Measurements from ENCODE around the gene OR10A6.

Gene OR10A6

GRCh38 chr11:7910286-7910788 is 20.7 kb downstream of the OR10A6 start:
- no peak for DNase-seq (ENCODE audit: low read depth, low spot score)

- no peak for DNase-seq (ENCODE audit: low read depth, low spot score)
Measured at GRCh38 chr11:7909585-7910285, 21.3 kb downstream of the OR10A6 start.

- peak; percentile 23 for DNase-seq (ENCODE audit: low read depth, low spot score)
Measured at GRCh38 chr11:7907121-7907520, 23.9 kb downstream of the OR10A6 start.

GRCh38 chr11:7906481-7906880 is 24.6 kb downstream of the OR10A6 start:
- peak; percentile 7 for DNase-seq (ENCODE audit: low read depth, low spot score)

- peak; percentile 15 for DNase-seq (ENCODE audit: low read depth, low spot score)
Measured at GRCh38 chr11:7905961-7906429, 25.1 kb downstream of the OR10A6 start.

GRCh38 chr11:7905549-7905948 is 25.5 kb downstream of the OR10A6 start:
- no peak for DNase-seq (ENCODE audit: low read depth, low spot score)

GRCh38 chr11:7904917-7905316 is 26.2 kb downstream of the OR10A6 start:
- DNase-seq (ENCODE audit: low read depth, low spot score), result peak; percentile 32

GRCh38 chr11:7903940-7904339 is 27.1 kb downstream of the OR10A6 start:
- DNase-seq (ENCODE audit: low read depth, low spot score), result no peak

- DNase-seq (ENCODE audit: low read depth, low spot score), result no peak
Measured at GRCh38 chr11:7901319-7901854, 29.7 kb downstream of the OR10A6 start.

GRCh38 chr11:7900686-7901085 is 30.4 kb downstream of the OR10A6 start:
- DNase-seq (ENCODE audit: low read depth, low spot score), result no peak

- no peak for DNase-seq (ENCODE audit: low read depth, low spot score)
Measured at GRCh38 chr11:7899418-7899817, 31.6 kb downstream of the OR10A6 start.

GRCh38 chr11:7898666-7899283 is 32.3 kb downstream of the OR10A6 start:
- no peak for DNase-seq (ENCODE audit: low read depth, low spot score)

GRCh38 chr11:7896009-7896785 is 34.9 kb downstream of the OR10A6 start:
- no peak for DNase-seq (ENCODE audit: low read depth, low spot score)

- DNase-seq (ENCODE audit: low read depth, low spot score), result no peak
Measured at GRCh38 chr11:7894251-7894650, 36.8 kb downstream of the OR10A6 start.

- DNase-seq (ENCODE audit: low read depth, low spot score), result no peak
Measured at GRCh38 chr11:7893796-7894195, 37.3 kb downstream of the OR10A6 start.

GRCh38 chr11:7892840-7893254 is 38.2 kb downstream of the OR10A6 start:
- DNase-seq (ENCODE audit: low read depth, low spot score), result peak; percentile 70

- DNase-seq (ENCODE audit: low read depth, low spot score), result peak; percentile 16
Measured at GRCh38 chr11:7892059-7892699, 38.9 kb downstream of the OR10A6 start.

GRCh38 chr11:7890417-7891172 is 40.5 kb downstream of the OR10A6 start:
- no peak for DNase-seq (ENCODE audit: low read depth, low spot score)

GRCh38 chr11:7889985-7890384 is 41.1 kb downstream of the OR10A6 start:
- no peak for DNase-seq (ENCODE audit: low read depth, low spot score)

- no peak for DNase-seq (ENCODE audit: low read depth, low spot score)
Measured at GRCh38 chr11:7882860-7883259, 48.2 kb downstream of the OR10A6 start.
